DND-41 (cell line): ENCODE data around the gene LHPP.

Experiments used
- ATAC-seq: fragments of 200-7000 bp; cut with Tn5 transposase; 3 replicates; pipeline ENCODE4 v1.9.1; 2021; ENCODE audit warnings: low read depth; ENCODE audit not compliant: insufficient read depth
- DNase-seq: peaks from one replicate; pipeline ENCODE4 v3.0.0-alpha.2; 2020
- H2AFZ ChIP-seq: 2 replicates; pipeline ENCODE4 v1.6.0; 2012; ENCODE audit warnings: low read depth, low read length
- H3K27ac ChIP-seq: 2 replicates; pipeline ENCODE4 v1.5.1; 2012; ENCODE audit warnings: low read length, inconsistent platforms
- H3K27me3 ChIP-seq: fragments of 200-600 bp; sonication (generic); 2 replicates; pipeline ENCODE4 v1.6.0; 2012; ENCODE audit warnings: low read length, mild to moderate bottlenecking, inconsistent platforms; ENCODE audit not compliant: insufficient read depth, poor library complexity
- H3K36me3 ChIP-seq: 2 replicates; pipeline ENCODE4 v1.5.1; 2012; ENCODE audit warnings: low read length, inconsistent platforms; ENCODE audit not compliant: insufficient read depth
- H3K4me1 ChIP-seq: 2 replicates; pipeline ENCODE4 v1.5.1; 2012; ENCODE audit warnings: mild to moderate bottlenecking, low read length; ENCODE audit not compliant: insufficient read depth
- H3K4me2 ChIP-seq: 2 replicates; pipeline ENCODE4 v1.6.0; 2012; ENCODE audit warnings: mild to moderate bottlenecking, moderate library complexity, low read length, inconsistent platforms; ENCODE audit not compliant: insufficient read depth
- H3K4me3 ChIP-seq, 2 experiments: fragments of 200-600 bp in 1 of 2; shearing (Covaris generic) in 1 of 2; 2 replicates each; pipeline ENCODE4 v1.5.1; 2012 to 2016; ENCODE audit warnings: inconsistent platforms in 2 of 2, low read length in 2 of 2, mild to moderate bottlenecking in 2 of 2, low read depth in 1 of 2, moderate library complexity in 1 of 2
- H3K79me2 ChIP-seq: 2 replicates; pipeline ENCODE4 v1.6.0; 2012; ENCODE audit warnings: low read length, inconsistent platforms; ENCODE audit not compliant: insufficient read depth
- H3K9ac ChIP-seq: 2 replicates; pipeline ENCODE4 v1.6.0; 2012; ENCODE audit warnings: low read depth, mild to moderate bottlenecking, inconsistent platforms, low read length, moderate library complexity
- H3K9me3 ChIP-seq: 2 replicates; pipeline ENCODE4 v1.5.1; 2012; ENCODE audit warnings: low read length, moderate library complexity, mild to moderate bottlenecking, inconsistent platforms; ENCODE audit not compliant: insufficient read depth, severe bottlenecking
- H4K20me1 ChIP-seq: 2 replicates; pipeline ENCODE4 v1.6.0; 2012; ENCODE audit warnings: low read length; ENCODE audit not compliant: insufficient read depth
- EZH2 ChIP-seq: IDR thresholded peaks from 3 replicates; pipeline ENCODE4 v1.6.1; 2012; ENCODE audit warnings: borderline replicate concordance, low read depth, mild to moderate bottlenecking, moderate library complexity, low read length, inconsistent platforms; ENCODE audit not compliant: severe bottlenecking
- TF ChIP-seq, protein P1 (sequence below): IDR thresholded peaks from 2 replicates; pipeline ENCODE4 v1.5.1; 2012; ENCODE audit warnings: borderline replicate concordance, low read length, moderate library complexity, mild to moderate bottlenecking; ENCODE audit not compliant: poor library complexity, severe bottlenecking; ENCODE audit errors: extremely low read depth

LHPP gene

GRCh38 chr10:124611738-124612137 is 150.1 kb downstream of the LHPP start:
- H4K20me1 ChIP-seq, result peaks cover 3% of the 10 kb centered on the region; the same call in 1 of the 2 replicates
- H3K9me3 ChIP-seq, result no peaks in the 10 kb centered on the region
- TF ChIP-seq, protein P1, sequence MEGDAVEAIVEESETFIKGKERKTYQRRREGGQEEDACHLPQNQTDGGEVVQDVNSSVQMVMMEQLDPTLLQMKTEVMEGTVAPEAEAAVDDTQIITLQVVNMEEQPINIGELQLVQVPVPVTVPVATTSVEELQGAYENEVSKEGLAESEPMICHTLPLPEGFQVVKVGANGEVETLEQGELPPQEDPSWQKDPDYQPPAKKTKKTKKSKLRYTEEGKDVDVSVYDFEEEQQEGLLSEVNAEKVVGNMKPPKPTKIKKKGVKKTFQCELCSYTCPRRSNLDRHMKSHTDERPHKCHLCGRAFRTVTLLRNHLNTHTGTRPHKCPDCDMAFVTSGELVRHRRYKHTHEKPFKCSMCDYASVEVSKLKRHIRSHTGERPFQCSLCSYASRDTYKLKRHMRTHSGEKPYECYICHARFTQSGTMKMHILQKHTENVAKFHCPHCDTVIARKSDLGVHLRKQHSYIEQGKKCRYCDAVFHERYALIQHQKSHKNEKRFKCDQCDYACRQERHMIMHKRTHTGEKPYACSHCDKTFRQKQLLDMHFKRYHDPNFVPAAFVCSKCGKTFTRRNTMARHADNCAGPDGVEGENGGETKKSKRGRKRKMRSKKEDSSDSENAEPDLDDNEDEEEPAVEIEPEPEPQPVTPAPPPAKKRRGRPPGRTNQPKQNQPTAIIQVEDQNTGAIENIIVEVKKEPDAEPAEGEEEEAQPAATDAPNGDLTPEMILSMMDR, result peak; percentile 41
- no peak for TF ChIP-seq EZH2
- H2AFZ ChIP-seq, result no peak overlapping the region
- peak overlapping the region; percentile 44 for H3K4me2 ChIP-seq
- H3K79me2 ChIP-seq, result peaks cover 17% of the 10 kb centered on the region
- no peaks in the 10 kb centered on the region for H3K27me3 ChIP-seq
- H3K4me1 ChIP-seq, result peaks cover 42% of the 10 kb centered on the region
- peak overlapping the region; percentile 46 for H3K9ac ChIP-seq
- peaks cover 34% of the 10 kb centered on the region for H3K36me3 ChIP-seq
- H3K27ac ChIP-seq, result peak overlapping the region; percentile 93
- H3K4me3 ChIP-seq, result peak overlapping the region in 1 of 2 experiments; percentile 22; a peak in 1 of 4 replicates
- peak; percentile 95 for DNase-seq
- ATAC-seq, result peak; percentile 84

DNA sequence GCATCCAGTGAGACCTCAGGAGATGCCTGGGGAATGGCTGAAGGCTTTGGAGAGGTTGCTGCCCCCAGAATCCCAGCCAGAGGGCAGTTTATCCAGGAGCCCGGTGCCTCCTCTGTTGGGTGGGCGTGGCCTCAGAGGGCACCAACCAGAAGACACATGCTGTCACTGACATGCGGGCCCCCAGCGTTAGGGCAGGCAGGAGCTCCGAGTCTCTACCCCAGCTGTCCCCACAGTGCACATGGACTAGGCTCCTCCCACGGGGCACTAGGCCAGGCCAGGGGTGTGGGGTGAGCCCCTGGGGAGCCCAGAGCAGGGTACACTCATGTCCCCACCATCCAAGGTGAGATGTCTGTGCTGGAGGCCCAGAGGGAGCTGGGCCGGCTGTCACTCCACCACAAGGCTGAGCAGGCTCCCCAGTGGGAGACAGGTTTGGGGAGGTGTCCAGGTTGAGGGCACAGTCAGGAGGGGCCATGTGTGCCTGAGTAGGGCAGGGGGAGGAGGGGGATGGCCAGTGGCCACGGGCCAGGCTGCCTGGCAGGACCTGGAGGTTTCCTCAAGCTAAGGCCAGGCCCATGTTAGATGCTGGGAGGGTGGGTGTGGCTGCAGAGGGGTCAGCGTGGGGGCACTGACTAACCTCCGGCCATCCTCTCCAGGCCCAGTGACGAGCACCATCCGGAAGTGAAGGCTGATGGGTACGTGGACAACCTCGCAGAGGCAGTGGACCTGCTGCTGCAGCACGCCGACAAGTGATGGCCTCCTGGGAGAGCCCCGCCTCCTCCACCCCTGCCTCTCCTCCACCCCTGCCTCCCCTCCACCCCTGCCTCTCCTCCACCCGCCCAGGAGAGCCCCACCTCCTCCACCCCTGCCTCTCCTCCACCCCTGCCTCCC is 151.2 kb downstream of the LHPP start:
- Histone ChIP-seq H3K9ac (peak overlapping the region; percentile 46), H3K4me2 (peak overlapping the region; percentile 44), H3K27ac (peak overlapping the region; percentile 93), H3K4me3 (peak overlapping the region in 1 of 2 experiments; percentile 24; a peak in 2 of 4 replicates), H3K79me2 (peaks cover 25% of the 10 kb centered on the region), H3K27me3 (no peaks in the 10 kb centered on the region), H3K4me1 (peaks cover 42% of the 10 kb centered on the region), H2AFZ (peak overlapping the region; percentile 31; the same call in 1 of the 2 replicates), H3K9me3 (no peaks in the 10 kb centered on the region), H4K20me1 (peaks cover 8% of the 10 kb centered on the region; the same call in 1 of the 2 replicates), H3K36me3 (peaks cover 45% of the 10 kb centered on the region)
- TF ChIP-seq, protein P1, result peak; percentile 27
- no peak for TF ChIP-seq EZH2
- ATAC-seq (peak; percentile 69), DNase-seq (peak; percentile 88)

GRCh38 chr10:124614003-124614659 is 152.5 kb downstream of the LHPP start:
- H3K79me2 ChIP-seq, result peaks cover 37% of the 10 kb centered on the region
- peaks cover 8% of the 10 kb centered on the region; the same call in 1 of the 2 replicates for H4K20me1 ChIP-seq
- no peaks in the 10 kb centered on the region for H3K9me3 ChIP-seq
- no peak for DNase-seq
- H3K9ac ChIP-seq, result peak overlapping the region; percentile 4; the same call in 1 of the 2 replicates
- H3K4me3 ChIP-seq, result no peak overlapping the region
- no peak overlapping the region for H2AFZ ChIP-seq
- no peak overlapping the region for H3K4me2 ChIP-seq
- peak overlapping the region; percentile 93 for H3K27ac ChIP-seq
- no peak for ATAC-seq
- TF ChIP-seq EZH2, result no peak
- TF ChIP-seq, protein P1, result no peak
- H3K27me3 ChIP-seq, result no peaks in the 10 kb centered on the region
- H3K4me1 ChIP-seq, result peaks cover 46% of the 10 kb centered on the region
- peaks cover 58% of the 10 kb centered on the region for H3K36me3 ChIP-seq
